Measurements from ENCODE around the gene ZC3H10.
"Not testable (repeated sequence)": the region's sequence is repeated elsewhere in the genome, so short reads cannot be mapped to it uniquely, and the experiment has no call there.

ZC3H10 gene

DNA sequence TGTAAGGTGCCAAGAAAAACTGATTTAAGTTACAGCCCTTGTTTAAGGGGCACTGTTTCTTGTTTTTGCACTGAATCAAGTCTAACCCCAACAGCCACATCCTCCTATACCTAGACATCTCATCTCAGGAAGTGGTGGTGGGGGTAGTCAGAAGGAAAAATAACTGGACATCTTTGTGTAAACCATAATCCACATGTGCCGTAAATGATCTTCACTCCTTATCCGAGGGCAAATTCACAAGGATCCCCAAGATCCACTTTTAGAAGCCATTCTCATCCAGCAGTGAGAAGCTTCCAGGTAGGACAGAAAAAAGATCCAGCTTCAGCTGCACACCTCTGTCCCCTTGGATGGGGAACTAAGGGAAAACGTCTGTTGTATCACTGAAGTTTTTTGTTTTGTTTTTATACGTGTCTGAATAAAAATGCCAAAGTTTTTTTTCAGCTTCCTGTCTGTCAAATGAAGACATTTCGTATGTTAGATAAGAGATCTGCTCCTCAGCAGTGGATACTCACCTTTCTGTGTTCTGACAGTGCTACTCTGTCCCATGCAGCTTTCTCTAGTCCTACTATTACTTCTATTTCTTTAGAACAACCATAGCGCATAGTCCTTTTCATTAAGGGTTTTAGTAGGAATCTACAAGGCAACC lies 14.9 kb upstream of the ZC3H10 start:
- DNase-seq (ENCODE audit: low read depth in 3 of 3) = no peak

DNA sequence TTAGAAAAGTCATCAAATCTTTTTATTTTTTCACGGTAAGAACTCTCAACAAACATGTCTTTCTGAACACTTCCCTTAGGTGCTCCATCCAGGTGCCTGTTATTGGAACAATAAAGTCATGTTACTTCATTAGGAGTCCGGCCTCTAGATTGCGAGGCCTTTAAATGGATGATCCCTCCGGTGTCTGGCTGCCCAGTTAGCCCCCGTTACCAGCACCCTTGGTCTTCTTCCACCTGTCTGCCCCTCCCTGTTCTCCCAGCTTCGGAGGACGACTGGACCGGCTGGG lies 14.3 kb upstream of the ZC3H10 start:
- no peak for DNase-seq (ENCODE audit: low read depth in 3 of 3)

DNA sequence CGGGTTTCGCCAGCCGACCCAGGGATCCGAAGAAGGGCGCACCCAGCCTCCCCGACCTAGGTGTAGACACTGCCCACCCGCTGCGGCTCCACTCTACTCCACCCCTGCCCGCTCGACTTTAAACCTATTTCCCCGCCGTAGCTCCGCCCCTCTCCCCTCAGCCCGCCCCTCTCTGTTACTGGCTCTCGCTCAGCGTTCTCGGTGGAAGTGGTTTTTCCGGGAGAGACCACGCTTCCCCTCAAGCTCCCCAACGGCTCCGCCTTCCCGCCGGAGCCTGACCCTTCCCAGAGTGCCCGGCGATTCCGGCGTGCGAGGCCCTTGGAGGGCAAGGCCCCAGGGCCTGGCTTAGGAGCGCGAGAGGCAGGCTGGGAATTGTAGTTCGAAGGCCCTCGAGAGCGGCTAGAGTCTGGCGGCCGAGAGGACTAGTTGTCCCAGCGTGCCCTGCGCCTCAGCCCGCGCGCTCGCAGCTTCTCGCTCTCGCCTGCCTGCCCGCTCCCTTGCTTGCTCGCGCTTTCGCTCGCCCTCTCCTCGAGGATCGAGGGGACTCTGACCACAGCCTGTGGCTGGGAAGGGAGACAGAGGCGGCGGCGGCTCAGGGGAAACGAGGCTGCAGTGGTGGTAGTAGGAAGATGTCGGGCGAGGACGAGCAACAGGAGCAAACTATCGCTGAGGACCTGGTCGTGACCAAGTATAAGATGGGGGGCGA lies 13.8 kb upstream of the ZC3H10 start, which contains the start of gene PA2G4:
Gene PA2G4 (plus strand): TSS at position 451 of the 706 bp plus-strand sequence. CDS start 179 bp downstream, at position 630.
- DNase-seq (ENCODE audit: low read depth in 3 of 3) = peak; percentile 95 to 99 (median 98)

DNA sequence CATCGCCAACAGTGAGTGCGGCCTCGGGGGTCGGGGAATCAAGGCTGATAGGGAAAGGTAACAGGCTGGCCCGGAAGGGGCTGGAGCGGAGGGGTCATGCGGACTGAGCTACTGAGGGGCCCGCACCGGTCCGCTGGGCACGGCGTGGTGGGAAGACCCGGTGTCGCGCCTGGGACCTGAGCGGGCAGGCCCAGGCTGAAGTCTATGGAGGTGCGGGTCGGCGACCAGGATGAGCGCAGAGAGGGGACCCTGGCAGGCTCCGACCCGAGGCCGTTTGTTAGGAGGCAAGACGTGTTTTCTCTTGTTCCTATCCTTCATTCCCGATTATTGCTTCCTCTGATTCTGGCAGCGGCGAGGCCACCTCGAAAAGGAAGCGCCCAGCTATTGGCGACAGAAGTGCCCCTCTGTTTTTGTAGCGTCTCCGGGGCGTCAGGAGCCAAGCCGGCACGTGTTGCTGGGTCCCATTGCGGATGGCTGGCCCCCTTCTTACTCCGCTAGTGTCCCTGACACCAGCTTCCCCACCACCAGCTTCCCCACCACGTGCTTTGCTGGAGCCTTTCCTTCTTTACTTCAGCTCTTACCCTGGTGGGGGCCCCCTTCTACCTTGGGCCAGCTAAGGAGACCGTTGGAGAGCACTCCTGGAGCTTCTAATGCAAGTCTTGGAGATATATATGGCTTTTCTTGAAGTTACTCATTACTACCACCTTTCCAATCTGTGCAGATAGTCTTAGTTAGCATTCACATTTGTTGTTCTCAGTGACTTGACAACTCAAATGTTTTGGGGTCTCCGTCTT lies 13.1 kb upstream of the ZC3H10 start:
- DNase-seq (ENCODE audit: low read depth in 3 of 3) = no peak

DNA sequence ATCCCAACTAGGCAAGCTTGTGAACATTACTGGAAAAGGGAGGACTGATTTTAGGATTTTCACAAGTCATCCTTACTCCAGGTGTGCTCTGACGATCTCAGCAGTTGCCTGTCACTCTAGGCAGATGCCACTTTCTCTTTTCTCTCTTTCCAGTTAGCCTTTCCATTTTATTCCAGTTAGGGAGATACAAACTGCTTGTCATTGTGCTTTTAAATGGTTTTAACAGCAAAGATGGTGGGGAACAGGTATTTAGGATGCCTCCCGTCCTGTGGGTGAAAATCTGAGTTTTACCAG lies 12.5 kb upstream of the ZC3H10 start:
- DNase-seq (ENCODE audit: low read depth in 3 of 3) = no peak

DNA sequence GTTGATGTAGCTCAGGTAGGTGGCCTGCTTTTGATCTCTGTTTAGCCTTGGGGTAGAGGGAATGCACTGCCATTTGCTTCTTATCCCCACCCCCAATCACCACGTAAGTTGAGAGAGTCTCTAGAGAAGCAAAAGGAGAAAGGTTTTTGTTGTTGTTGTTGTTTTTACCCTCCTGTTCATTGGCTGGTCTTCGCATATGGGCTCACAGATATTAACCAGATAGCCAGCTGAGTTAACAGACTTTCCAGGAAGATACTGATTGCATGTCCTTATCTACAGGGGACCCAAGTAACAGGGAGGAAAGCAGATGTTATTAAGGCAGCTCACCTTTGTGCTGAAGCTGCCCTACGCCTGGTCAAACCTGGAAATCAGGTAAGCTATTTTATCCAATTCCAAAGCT lies 10.8 kb upstream of the ZC3H10 start:
- no peak for DNase-seq (ENCODE audit: low read depth in 3 of 3)

DNA sequence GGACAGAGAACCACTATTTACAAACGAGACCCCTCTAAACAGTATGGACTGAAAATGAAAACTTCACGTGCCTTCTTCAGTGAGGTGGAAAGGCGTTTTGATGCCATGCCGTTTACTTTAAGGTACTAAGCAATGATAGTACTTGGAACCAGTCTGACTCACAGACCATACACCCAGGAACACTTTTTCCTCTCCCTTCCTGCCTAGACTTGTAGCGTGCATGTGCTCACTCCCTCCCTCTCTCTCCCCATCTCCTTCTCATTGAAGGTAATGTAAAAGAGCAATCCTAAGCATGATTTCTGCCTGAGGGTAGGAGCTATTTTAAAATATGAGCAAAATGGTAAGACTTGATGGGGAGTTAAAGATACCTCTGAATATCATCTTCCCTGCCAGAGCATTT lies 7.5 kb upstream of the ZC3H10 start:
- no peak for DNase-seq (ENCODE audit: low read depth in 3 of 3)

DNA sequence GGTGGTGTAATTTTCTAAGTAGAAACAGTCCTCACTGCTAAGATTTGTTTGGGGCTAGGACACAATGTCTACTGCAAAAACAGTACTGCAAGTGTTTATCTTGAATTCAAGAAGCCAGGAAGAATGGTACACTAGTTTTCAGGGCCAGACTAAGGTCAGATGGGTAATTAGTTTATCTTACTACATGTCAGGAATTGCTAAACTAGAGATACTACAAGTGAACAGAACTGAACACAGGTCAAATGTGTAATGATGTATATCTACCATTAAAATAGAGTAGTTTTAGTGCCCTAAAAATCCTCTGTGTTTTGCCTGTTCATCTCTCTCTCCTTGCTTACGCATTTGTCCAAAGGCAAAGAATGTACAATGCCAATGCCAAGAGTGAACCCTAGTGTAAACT lies 4.0 kb upstream of the ZC3H10 start:
- no peak for DNase-seq (ENCODE audit: low read depth in 3 of 3)

DNA sequence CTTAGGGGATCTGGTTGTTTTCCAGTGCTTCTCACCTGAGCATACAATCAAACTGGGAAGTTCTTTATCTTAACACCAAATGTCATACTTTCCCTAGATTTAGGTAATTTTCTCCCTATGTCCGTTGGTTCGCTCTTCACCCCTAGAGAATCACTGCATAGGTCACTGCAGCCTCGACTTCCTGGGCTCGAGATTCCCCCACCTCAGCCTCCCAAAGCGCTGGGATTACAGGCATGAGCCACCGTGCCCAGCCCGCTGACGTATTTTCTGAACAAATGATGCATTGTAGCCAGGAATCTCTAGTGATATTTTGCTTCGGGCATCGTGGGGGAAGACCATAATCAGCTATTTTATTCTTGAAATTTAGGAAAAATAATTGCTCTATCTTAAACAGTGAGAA lies 2.7 kb upstream of the ZC3H10 start:
- no peak for DNase-seq (ENCODE audit: low read depth in 3 of 3)

DNA sequence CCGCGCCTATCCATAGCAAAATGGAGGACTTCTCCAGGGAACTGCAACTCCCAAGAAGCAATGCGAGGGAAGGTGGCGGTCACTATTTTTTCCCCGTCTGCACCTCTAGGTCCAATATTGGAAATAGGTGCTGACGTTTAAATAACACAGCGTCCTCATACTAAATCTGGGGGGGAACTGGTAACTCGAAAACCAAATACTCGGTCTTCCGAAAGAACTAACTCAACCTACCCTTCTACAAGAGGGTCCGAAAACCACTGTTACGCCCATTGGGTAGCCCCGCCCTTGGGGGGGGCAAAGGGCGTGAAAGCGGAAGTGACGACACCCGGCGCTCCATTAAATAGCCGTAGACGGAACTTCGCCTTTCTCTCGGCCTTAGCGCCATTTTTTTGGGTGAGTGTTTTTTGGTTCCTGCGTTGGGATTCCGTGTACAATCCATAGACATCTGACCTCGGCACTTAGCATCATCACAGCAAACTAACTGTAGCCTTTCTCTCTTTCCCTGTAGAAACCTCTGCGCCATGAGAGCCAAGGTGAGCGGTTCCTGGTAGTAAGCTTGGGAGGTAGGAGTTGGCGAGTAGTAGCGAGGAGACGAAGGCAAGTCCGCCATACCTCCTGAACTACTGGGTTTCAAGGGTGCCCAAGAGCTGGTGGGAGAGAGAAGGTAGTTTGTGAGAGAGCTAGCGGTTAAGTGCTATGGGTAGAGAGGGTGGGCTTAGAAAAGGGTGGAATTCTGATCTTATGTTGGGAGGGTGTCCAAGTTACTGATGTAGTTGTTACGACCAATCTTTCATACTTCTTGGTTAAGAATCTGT lies 1.6 kb upstream of the ZC3H10 start, which contains the start of gene RPL41:
Gene RPL41 (plus strand): TSS at position 367 of the 815 bp plus-strand sequence.
- DNase-seq (ENCODE audit: low read depth in 3 of 3) = peak; percentile 86 to 88 (median 88)

DNA sequence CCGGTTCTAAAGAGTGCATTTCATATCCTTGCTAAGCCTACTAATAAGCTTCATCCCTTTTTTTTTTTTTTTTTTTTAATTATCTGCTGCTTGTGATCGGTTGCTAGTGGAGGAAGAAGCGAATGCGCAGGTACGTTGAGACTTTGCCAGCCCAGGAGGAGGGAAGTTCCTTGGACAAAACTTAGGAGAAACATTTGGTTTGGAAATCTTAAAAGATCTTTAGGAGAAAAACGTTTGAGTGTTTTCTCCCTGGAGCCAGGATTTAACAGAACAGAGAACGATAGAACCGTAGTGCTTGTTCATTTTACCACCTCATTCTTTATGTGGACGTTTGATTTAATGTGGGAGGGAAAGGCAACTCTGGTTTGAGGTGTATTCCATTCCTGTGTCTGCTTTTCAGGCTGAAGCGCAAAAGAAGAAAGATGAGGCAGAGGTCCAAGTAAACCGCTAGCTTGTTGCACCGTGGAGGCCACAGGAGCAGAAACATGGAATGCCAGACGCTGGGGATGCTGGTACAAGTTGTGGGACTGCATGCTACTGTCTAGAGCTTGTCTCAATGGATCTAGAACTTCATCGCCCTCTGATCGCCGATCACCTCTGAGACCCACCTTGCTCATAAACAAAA lies 872 bp upstream of the ZC3H10 start:
- DNase-seq (ENCODE audit: low read depth in 3 of 3) = not testable (repeated sequence)

DNA sequence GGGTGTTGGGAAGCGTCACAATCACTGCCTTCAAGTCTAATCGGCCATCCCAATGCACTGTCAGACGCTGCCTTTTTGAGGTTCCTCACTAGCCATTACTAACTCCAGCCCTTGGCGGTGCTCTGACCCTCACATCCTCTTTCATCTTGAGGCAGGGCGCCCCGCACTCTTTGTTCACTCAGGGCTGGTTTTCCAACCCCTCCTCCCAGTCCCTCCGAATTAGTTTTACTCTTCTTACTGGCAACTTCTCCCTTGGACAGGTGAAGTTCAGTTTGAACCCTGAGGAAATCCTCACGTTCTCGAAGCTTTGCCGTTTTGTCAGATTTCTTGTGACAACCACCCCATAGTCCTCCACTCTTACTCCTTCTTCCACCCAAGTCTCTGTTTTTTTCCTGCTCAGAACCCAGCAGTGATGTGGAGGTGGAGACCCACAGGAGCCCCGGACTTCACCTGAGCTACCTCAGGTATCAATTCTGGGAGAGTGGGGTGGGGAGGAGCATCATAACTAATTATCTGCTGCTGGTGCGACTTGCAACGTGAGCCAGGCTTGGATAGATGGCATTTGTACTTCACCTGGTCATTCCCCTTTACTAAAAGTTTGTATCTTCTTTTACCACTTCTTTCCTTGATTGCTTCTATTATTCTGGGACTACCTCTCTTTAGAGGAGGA lies 757 bp downstream of the ZC3H10 start:
- no peak for DNase-seq (ENCODE audit: low read depth in 3 of 3)

DNA sequence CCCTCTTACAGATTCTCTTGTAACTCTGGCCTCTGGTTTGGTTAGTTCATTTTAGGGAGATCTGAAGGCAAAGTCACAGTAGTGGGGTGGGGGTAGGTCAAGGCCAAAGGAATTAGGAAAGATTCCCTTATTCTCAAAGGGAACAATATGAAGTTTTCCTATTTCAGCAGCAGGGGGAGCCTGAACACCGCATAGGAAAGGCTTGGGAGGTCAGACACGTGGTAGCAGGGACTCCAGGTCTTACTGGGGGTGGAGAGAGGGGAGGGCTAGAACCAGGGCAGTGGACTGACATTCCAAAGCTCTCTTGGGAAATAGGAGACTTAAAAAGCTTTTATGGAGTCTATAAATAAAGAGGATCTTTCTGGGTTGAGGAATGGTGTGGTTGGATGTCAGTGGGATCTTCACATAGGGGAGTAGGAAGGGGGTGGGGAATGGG lies 1.3 kb downstream of the ZC3H10 start:
- no peak for DNase-seq (ENCODE audit: low read depth in 3 of 3)

DNA sequence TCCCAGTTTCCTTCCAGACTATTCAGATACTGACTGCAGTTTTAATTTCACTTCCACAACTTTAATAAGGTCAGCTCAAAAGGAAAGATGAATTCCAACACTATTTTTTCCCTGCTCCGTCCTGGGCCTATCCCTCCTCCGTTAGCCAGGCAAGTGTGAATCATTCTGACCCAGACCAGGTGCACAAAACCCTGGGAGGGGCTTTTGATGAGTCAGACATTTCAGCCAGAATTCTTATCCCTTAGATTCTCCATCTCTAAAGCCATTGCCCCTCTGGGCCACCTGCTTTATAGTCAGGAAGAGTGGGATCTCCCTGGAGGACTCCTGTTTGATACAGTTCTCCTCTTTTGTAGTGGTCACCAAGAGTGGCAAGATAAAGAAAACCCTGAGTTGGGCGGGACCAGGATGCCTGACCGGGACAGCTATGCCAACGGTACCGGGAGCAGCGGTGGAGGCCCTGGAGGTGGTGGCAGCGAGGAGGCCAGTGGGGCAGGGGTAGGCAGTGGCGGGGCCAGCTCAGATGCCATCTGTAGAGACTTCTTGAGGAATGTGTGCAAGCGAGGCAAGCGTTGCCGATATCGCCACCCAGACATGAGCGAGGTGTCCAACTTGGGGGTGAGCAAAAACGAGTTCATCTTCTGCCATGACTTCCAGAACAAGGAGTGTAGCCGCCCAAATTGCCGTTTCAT lies 2.2 kb downstream of the ZC3H10 start:
- no peak for DNase-seq (ENCODE audit: low read depth in 3 of 3)

DNA sequence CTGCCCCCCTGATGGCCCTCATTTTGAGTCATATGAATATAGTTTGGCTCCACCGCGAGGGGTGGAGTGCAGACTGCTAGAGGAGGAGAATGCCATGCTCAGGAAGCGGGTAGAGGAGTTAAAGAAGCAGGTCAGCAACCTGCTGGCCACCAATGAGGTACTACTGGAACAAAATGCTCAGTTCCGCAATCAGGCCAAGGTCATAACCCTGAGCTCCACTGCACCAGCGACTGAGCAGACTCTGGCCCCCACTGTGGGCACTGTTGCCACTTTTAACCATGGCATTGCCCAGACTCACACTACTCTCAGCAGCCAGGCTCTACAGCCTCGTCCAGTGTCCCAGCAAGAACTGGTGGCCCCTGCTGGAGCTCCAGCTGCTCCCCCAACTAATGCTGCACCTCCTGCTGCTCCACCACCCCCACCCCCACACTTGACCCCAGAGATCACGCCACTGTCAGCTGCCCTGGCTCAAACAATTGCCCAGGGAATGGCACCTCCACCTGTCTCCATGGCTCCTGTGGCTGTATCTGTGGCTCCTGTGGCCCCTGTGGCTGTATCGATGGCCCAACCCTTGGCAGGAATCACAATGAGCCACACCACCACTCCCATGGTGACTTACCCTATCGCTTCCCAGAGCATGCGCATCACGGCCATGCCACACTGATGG lies 3.3 kb downstream of the ZC3H10 start:
- no peak for DNase-seq (ENCODE audit: low read depth in 3 of 3)

DNA sequence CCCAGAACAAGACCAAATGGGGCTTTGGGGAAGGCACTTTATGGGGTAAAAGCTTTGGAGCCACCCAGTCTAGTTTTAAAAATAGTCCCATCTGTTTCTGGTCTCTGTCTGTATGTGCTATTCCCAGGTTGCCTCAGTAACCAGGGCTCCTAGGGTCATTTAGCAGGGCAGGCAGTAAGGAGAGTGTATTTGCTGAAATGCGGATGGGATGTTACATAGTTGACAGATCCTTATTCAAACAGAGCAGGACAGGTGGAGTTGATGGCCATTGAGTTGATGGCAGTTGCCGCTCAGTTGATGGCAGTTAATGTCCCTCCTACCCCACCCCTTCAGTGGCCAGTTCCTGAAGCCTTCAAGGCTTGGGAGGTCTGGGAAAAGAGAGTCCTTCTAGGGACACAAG lies 4.6 kb downstream of the ZC3H10 start:
- DNase-seq (ENCODE audit: low read depth in 3 of 3) = no peak

DNA sequence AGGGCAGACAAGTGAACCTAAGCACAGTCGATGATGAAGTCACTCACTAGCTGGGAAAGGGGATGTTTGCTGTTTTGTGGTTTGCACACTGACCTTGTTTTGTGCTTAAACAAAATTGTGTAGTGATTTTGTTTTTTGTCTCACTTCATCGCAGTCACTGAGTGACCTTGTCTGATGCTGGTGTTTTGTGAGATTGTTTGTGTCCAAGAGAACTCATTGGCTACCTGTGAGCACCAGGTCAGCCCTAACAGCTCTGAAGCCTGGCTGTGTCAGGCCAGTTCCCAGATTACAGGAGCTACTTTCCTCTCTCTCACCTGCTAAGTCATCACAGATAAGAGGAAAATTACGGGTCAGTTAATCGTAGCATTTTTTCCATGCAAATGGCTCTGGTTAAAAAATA lies 6.1 kb downstream of the ZC3H10 start:
- DNase-seq (ENCODE audit: low read depth in 3 of 3) = no peak

DNA sequence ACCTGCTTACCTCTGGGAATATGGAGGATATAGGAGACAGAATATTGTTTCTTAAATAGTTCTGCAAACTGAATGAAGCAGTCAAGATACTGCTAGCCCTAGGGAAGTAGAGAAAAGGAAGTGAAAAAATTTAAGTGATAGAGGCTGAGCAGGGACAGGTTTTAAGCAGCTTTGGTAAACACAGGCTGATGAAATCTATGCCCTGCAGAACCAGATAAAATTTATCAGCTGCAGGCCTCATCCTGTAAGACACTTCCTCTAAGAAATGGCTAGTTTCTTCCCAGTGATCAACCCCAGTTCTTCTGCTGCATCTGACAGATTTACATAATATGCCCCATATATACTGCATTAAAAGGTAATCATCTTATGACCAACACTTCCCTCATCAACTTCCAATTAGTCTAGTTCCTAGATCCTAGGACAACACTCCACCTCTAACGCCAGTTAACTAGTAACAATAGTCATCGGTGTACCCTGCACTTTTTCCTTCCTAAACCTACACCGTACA lies 8.7 kb downstream of the ZC3H10 start:
- DNase-seq (ENCODE audit: low read depth in 3 of 3) = no peak

DNA sequence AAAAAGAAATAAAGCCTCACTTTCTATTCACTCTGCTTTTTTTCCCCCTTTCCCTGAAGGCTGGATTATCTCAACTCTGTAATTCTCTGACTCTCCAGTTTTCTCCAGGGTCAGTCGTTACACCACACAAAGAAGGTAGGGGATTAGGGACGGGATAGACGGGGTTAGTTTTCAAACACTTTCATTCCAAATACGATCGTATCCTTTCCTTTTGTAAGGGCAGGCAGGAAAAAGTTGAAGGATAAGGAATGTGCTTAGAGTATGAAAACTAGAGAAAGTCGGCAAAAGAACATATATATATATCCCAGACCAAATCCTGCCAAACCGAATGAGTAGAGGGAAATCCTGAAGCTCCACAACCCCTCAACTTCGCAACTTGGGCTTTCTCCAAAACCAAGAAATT lies 9.4 kb downstream of the ZC3H10 start:
- DNase-seq (ENCODE audit: low read depth in 3 of 3) = no peak

All from stimulated activated CD4-positive, alpha-beta T cell treated with anti-CD3 and anti-CD28 coated beads, TNF-alpha, amount 100 ng/mL, for 48 hours (primary cell).